Measurements from ENCODE around the gene TMEM184B.

DNA sequence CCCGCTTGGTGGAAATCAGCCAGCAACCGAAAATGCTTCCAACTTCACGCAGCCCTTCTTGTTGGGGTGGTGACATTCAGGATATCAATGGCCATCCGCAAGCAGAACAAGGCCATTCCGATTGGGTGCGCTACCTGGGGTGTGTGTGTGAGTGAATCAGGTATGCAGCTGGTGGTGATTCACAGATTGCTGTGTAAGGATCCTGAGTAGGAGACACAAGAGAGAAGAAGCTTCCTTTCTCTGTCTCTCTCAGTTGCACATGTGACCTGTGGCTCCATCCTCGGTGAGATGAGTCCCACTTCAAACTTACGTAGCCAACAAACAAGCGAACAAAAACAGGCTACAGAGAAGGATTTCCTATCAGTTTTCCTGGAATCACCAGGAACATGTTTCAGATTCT is 9.6 kb upstream of the TMEM184B start:
- TF ChIP-seq, protein P1, sequence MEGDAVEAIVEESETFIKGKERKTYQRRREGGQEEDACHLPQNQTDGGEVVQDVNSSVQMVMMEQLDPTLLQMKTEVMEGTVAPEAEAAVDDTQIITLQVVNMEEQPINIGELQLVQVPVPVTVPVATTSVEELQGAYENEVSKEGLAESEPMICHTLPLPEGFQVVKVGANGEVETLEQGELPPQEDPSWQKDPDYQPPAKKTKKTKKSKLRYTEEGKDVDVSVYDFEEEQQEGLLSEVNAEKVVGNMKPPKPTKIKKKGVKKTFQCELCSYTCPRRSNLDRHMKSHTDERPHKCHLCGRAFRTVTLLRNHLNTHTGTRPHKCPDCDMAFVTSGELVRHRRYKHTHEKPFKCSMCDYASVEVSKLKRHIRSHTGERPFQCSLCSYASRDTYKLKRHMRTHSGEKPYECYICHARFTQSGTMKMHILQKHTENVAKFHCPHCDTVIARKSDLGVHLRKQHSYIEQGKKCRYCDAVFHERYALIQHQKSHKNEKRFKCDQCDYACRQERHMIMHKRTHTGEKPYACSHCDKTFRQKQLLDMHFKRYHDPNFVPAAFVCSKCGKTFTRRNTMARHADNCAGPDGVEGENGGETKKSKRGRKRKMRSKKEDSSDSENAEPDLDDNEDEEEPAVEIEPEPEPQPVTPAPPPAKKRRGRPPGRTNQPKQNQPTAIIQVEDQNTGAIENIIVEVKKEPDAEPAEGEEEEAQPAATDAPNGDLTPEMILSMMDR (conservative IDR thresholded peaks at IDR 0.05): no peak
- TF ChIP-seq EZH2 (IDR thresholded peaks at IDR 0.05; ENCODE audit: low read depth): no peak

All from PC-9 (cell line).